GM23338 (cell line): Measurements from ENCODE around the gene ROR1. TPM values are rescaled to one million over a fixed set of nuclear protein-coding genes. Genes with fewer than 3 reads are reported as not detected.

Source experiments
- NANOG ChIP-seq: IDR thresholded peaks from 2 replicates; pipeline ENCODE4 v1.6.1; 2016; ENCODE audit warnings: antibody characterized with exemption, borderline replicate concordance
- POLR2AphosphoS5 ChIP-seq: IDR thresholded peaks from 2 replicates; pipeline ENCODE4 v1.6.1; 2016; ENCODE audit warnings: antibody characterized with exemption, low read depth
- ZNF331 ChIP-seq: fragments of 250-450 bp; sonication (Bioruptor Pico); IDR thresholded peaks from 2 replicates; pipeline ENCODE4 v1.5.0; 2020; ENCODE audit warnings: low read depth, mild to moderate bottlenecking, moderate library complexity
- polyA plus RNA-seq: library from polyadenylated mRNA; unstranded; fragments of >200 nt; fragmentation: Nextera tagmentation; extraction: Ambion mirVana; gene quantifications from 2 replicates; pipeline ENCODE4 v1.2.1, GENCODE V29; 2016
- total RNA-seq: library from RNA; depleted of rRNA; stranded (reverse); fragments of >200 nt; shearing (Covaris generic); gene quantifications from 2 replicates; pipeline ENCODE4 v1.2.3, GENCODE V29; 2014
- TF ChIP-seq, protein P1 (sequence below): fragments of 250-450 bp; sonication (Bioruptor Pico); IDR thresholded peaks from 2 replicates; pipeline ENCODE4 v1.5.0; 2020; ENCODE audit warnings: mild to moderate bottlenecking, moderate library complexity
- TF ChIP-seq, protein P2 (sequence below), 2 experiments: fragments of 200-600 bp in 1 of 2; sonication (generic) in 1 of 2; conservative IDR thresholded peaks; 2 replicates each; pipeline versions ENCODE4 v1.5.1 to v1.6.1; 2016 to 2017; ENCODE audit warnings: antibody characterized with exemption in 2 of 2, low read depth in 2 of 2, mild to moderate bottlenecking in 2 of 2, moderate library complexity in 1 of 2
- TF ChIP-seq, protein P3 (sequence below): IDR thresholded peaks from 2 replicates; pipeline ENCODE4 v1.6.1; 2016; ENCODE audit warnings: antibody characterized with exemption

Gene ROR1
- total and polyA plus RNA-seq, 2 experiments from 2014 or later = 59.7 to 96.0 TPM

GRCh38 chr1:63867429-63868176 lies 93.8 kb downstream of the ROR1 start (continued):
- TF ChIP-seq, protein P1, sequence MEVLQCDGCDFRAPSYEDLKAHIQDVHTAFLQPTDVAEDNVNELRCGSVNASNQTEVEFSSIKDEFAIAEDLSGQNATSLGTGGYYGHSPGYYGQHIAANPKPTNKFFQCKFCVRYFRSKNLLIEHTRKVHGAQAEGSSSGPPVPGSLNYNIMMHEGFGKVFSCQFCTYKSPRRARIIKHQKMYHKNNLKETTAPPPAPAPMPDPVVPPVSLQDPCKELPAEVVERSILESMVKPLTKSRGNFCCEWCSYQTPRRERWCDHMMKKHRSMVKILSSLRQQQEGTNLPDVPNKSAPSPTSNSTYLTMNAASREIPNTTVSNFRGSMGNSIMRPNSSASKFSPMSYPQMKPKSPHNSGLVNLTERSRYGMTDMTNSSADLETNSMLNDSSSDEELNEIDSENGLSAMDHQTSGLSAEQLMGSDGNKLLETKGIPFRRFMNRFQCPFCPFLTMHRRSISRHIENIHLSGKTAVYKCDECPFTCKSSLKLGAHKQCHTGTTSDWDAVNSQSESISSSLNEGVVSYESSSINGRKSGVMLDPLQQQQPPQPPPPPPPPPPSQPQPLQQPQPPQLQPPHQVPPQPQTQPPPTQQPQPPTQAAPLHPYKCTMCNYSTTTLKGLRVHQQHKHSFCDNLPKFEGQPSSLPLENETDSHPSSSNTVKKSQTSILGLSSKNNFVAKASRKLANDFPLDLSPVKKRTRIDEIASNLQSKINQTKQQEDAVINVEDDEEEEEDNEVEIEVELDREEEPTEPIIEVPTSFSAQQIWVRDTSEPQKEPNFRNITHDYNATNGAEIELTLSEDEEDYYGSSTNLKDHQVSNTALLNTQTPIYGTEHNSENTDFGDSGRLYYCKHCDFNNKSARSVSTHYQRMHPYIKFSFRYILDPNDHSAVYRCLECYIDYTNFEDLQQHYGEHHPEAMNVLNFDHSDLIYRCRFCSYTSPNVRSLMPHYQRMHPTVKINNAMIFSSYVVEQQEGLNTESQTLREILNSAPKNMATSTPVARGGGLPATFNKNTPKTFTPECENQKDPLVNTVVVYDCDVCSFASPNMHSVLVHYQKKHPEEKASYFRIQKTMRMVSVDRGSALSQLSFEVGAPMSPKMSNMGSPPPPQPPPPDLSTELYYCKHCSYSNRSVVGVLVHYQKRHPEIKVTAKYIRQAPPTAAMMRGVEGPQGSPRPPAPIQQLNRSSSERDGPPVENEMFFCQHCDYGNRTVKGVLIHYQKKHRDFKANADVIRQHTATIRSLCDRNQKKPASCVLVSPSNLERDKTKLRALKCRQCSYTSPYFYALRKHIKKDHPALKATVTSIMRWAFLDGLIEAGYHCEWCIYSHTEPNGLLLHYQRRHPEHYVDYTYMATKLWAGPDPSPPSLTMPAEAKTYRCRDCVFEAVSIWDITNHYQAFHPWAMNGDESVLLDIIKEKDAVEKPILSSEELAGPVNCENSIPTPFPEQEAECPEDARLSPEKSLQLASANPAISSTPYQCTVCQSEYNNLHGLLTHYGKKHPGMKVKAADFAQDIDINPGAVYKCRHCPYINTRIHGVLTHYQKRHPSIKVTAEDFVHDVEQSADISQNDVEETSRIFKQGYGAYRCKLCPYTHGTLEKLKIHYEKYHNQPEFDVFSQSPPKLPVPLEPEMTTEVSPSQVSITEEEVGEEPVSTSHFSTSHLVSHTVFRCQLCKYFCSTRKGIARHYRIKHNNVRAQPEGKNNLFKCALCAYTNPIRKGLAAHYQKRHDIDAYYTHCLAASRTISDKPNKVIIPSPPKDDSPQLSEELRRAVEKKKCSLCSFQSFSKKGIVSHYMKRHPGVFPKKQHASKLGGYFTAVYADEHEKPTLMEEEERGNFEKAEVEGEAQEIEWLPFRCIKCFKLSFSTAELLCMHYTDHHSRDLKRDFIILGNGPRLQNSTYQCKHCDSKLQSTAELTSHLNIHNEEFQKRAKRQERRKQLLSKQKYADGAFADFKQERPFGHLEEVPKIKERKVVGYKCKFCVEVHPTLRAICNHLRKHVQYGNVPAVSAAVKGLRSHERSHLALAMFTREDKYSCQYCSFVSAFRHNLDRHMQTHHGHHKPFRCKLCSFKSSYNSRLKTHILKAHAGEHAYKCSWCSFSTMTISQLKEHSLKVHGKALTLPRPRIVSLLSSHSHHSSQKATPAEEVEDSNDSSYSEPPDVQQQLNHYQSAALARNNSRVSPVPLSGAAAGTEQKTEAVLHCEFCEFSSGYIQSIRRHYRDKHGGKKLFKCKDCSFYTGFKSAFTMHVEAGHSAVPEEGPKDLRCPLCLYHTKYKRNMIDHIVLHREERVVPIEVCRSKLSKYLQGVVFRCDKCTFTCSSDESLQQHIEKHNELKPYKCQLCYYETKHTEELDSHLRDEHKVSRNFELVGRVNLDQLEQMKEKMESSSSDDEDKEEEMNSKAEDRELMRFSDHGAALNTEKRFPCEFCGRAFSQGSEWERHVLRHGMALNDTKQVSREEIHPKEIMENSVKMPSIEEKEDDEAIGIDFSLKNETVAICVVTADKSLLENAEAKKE (CRISPR knock-in tag) = no peak
- TF ChIP-seq, protein P2, sequence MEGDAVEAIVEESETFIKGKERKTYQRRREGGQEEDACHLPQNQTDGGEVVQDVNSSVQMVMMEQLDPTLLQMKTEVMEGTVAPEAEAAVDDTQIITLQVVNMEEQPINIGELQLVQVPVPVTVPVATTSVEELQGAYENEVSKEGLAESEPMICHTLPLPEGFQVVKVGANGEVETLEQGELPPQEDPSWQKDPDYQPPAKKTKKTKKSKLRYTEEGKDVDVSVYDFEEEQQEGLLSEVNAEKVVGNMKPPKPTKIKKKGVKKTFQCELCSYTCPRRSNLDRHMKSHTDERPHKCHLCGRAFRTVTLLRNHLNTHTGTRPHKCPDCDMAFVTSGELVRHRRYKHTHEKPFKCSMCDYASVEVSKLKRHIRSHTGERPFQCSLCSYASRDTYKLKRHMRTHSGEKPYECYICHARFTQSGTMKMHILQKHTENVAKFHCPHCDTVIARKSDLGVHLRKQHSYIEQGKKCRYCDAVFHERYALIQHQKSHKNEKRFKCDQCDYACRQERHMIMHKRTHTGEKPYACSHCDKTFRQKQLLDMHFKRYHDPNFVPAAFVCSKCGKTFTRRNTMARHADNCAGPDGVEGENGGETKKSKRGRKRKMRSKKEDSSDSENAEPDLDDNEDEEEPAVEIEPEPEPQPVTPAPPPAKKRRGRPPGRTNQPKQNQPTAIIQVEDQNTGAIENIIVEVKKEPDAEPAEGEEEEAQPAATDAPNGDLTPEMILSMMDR (conservative IDR thresholded peaks at IDR 0.05; ENCODE audit: low read depth in 2 of 2) = no peak
- TF ChIP-seq POLR2AphosphoS5 (no peak), ZNF331 (CRISPR knock-in tag) (no peak), NANOG (no peak)
- TF ChIP-seq, protein P3, sequence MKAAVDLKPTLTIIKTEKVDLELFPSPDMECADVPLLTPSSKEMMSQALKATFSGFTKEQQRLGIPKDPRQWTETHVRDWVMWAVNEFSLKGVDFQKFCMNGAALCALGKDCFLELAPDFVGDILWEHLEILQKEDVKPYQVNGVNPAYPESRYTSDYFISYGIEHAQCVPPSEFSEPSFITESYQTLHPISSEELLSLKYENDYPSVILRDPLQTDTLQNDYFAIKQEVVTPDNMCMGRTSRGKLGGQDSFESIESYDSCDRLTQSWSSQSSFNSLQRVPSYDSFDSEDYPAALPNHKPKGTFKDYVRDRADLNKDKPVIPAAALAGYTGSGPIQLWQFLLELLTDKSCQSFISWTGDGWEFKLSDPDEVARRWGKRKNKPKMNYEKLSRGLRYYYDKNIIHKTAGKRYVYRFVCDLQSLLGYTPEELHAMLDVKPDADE = no peak
